Measurements from ENCODE around the gene ZNF579. TPM values are rescaled to one million over a fixed set of nuclear protein-coding genes. Genes with fewer than 3 reads are reported as not detected.
A peak's percentile ranks its signal among the peaks of the same experiment; 100 is the strongest.

ZNF579 gene
- total and polyA plus RNA-seq, 2 of the 13 experiments (the other 11 are each of a cell fraction or from before 2014, with no cell fraction given) = 2.1 to 2.9 TPM

DNA sequence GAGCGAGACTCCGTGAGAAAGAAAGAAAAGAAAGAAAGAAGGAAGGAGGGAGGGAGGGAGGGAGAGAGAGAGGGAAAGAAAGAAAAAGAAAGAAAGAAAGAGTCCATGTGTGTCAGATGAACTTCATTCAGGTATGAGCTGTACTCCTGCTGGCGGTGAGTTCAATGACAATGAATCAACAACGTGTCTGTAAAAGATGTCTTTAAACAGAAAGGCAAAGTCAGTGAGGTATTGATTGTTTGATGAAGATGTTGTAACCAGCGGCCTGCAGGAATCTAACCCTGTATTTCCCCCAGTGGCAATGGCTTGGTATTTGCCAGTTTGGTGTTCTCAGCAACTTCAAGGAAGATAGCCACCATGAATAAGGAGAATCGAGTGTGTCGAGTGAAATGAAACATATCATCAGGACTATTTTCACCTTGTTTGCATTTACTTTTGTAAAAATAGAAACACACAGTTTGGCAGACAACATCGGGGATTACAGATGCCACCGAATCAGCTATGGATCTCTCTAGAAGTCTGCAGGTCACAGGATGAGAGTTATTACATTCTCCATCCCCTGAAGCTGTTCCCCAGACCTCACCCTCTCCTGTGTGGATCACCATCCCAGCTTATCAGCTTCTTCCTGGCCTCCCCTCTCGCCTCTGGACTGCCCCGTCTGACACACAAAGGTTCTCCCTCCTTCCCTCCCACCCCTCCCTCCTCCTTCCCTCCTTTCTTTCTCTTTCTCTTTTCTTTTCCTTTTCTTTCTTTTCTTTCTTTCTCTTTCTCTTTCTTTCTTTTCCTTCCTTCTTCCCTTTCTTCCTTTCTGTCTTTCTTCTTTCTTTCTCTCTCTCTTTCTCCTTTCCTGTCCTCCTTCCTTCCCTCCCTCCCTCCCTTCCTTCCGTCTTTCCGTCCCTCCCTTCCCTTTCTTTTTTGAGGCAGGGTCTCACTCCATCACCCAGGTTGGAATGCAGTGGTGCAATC, 27.1 kb downstream of the ZNF579 start (continued):
- TF ChIP-seq, protein P1, sequence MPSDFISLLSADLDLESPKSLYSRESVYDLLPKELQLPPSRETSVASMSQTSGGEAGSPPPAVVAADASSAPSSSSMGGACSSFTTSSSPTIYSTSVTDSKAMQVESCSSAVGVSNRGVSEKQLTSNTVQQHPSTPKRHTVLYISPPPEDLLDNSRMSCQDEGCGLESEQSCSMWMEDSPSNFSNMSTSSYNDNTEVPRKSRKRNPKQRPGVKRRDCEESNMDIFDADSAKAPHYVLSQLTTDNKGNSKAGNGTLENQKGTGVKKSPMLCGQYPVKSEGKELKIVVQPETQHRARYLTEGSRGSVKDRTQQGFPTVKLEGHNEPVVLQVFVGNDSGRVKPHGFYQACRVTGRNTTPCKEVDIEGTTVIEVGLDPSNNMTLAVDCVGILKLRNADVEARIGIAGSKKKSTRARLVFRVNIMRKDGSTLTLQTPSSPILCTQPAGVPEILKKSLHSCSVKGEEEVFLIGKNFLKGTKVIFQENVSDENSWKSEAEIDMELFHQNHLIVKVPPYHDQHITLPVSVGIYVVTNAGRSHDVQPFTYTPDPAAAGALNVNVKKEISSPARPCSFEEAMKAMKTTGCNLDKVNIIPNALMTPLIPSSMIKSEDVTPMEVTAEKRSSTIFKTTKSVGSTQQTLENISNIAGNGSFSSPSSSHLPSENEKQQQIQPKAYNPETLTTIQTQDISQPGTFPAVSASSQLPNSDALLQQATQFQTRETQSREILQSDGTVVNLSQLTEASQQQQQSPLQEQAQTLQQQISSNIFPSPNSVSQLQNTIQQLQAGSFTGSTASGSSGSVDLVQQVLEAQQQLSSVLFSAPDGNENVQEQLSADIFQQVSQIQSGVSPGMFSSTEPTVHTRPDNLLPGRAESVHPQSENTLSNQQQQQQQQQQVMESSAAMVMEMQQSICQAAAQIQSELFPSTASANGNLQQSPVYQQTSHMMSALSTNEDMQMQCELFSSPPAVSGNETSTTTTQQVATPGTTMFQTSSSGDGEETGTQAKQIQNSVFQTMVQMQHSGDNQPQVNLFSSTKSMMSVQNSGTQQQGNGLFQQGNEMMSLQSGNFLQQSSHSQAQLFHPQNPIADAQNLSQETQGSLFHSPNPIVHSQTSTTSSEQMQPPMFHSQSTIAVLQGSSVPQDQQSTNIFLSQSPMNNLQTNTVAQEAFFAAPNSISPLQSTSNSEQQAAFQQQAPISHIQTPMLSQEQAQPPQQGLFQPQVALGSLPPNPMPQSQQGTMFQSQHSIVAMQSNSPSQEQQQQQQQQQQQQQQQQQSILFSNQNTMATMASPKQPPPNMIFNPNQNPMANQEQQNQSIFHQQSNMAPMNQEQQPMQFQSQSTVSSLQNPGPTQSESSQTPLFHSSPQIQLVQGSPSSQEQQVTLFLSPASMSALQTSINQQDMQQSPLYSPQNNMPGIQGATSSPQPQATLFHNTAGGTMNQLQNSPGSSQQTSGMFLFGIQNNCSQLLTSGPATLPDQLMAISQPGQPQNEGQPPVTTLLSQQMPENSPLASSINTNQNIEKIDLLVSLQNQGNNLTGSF (CRISPR knock-in tag; IDR thresholded peaks at IDR 0.05) = no peak
- no peak for TF ChIP-seq KDM5A (IDR thresholded peaks at IDR 0.05; ENCODE audit: borderline replicate concordance, low read length)
- no peak for TF ChIP-seq ZBTB20 (CRISPR knock-in tag; IDR thresholded peaks at IDR 0.05; ENCODE audit: borderline replicate concordance, low read depth)
- TF ChIP-seq SMAD9 (CRISPR knock-in tag; IDR thresholded peaks at IDR 0.05) = no peak
- TF ChIP-seq, protein P2, sequence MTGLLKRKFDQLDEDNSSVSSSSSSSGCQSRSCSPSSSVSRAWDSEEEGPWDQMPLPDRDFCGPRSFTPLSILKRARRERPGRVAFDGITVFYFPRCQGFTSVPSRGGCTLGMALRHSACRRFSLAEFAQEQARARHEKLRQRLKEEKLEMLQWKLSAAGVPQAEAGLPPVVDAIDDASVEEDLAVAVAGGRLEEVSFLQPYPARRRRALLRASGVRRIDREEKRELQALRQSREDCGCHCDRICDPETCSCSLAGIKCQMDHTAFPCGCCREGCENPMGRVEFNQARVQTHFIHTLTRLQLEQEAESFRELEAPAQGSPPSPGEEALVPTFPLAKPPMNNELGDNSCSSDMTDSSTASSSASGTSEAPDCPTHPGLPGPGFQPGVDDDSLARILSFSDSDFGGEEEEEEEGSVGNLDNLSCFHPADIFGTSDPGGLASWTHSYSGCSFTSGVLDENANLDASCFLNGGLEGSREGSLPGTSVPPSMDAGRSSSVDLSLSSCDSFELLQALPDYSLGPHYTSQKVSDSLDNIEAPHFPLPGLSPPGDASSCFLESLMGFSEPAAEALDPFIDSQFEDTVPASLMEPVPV (CRISPR knock-in tag; IDR thresholded peaks at IDR 0.05) = no peak
- TF ChIP-seq RARA (CRISPR knock-in tag; IDR thresholded peaks at IDR 0.05) = peak; percentile 54
- TF ChIP-seq EHMT2 (IDR thresholded peaks at IDR 0.05; ENCODE audit: borderline replicate concordance, low read depth, low read length) = no peak
- no peak for TF ChIP-seq ZBTB14 (CRISPR knock-in tag; IDR thresholded peaks at IDR 0.05)
- no peak for TF ChIP-seq XBP1 (CRISPR knock-in tag; IDR thresholded peaks at IDR 0.05)
- TF ChIP-seq ZNF891 (CRISPR knock-in tag; IDR thresholded peaks at IDR 0.05) = no peak
- TF ChIP-seq GATAD1 (CRISPR knock-in tag; IDR thresholded peaks at IDR 0.05) = no peak
- TF ChIP-seq, protein P3, sequence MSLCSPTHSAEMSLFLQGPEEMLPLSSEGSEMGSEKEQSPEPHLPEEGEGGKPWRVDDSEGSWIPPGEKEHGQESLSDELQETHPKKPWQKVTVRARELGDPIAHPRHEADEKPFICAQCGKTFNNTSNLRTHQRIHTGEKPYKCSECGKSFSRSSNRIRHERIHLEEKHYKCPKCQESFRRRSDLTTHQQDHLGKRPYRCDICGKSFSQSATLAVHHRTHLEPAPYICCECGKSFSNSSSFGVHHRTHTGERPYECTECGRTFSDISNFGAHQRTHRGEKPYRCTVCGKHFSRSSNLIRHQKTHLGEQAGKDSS (CRISPR knock-in tag; IDR thresholded peaks at IDR 0.05; ENCODE audit: borderline replicate concordance, low read depth) = no peak
- TF ChIP-seq HCFC1 (IDR thresholded peaks at IDR 0.05; ENCODE audit: low read depth, low read length) = no peak
- no peak for TF ChIP-seq PAX8 (CRISPR knock-in tag; IDR thresholded peaks at IDR 0.05; ENCODE audit: borderline replicate concordance)
- TF ChIP-seq, protein P4, sequence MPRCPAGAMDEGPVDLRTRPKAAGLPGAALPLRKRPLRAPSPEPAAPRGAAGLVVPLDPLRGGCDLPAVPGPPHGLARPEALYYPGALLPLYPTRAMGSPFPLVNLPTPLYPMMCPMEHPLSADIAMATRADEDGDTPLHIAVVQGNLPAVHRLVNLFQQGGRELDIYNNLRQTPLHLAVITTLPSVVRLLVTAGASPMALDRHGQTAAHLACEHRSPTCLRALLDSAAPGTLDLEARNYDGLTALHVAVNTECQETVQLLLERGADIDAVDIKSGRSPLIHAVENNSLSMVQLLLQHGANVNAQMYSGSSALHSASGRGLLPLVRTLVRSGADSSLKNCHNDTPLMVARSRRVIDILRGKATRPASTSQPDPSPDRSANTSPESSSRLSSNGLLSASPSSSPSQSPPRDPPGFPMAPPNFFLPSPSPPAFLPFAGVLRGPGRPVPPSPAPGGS (CRISPR knock-in tag; IDR thresholded peaks at IDR 0.05) = no peak
- no peak for TF ChIP-seq ZNF484 (CRISPR knock-in tag; IDR thresholded peaks at IDR 0.05; ENCODE audit: borderline replicate concordance, low read depth)
- no peak for TF ChIP-seq ZNF703 (CRISPR knock-in tag; IDR thresholded peaks at IDR 0.05; ENCODE audit: borderline replicate concordance)
- TF ChIP-seq RCOR2 (CRISPR knock-in tag; IDR thresholded peaks at IDR 0.05) = peak; percentile 67; the same call in 1 of the 2 replicates
